Vagina (tissue), 2 donors: ENCODE measurements around the gene HAPLN2.

ENCODE experiments used
- CTCF ChIP-seq, 3 experiments: fragments of 450-650 bp in 2 of 3; fragments of 200-600 bp in 1 of 3; sonication (generic) in 1 of 3; IDR thresholded peaks; one replicate each; pipeline ENCODE4 v1.5.1; 2017 to 2019; ENCODE audit warnings: antibody characterized with exemption in 3 of 3, mild to moderate bottlenecking in 2 of 3, moderate library complexity in 2 of 3
- POLR2A ChIP-seq, 2 donors: fragments of 450-650 bp; IDR thresholded peaks; one replicate each; pipeline ENCODE4 v1.6.1; 2017; ENCODE audit warnings: antibody characterized with exemption in 2 of 2, mild to moderate bottlenecking in 2 of 2, moderate library complexity in 2 of 2
- POLR2AphosphoS5 ChIP-seq, 2 donors: sonication (generic); formaldehyde crosslinking; IDR thresholded peaks; one replicate each; pipeline ENCODE4 v1.9.0; 2017; ENCODE audit warnings: antibody characterized with exemption in 2 of 2, mild to moderate bottlenecking in 2 of 2, low read depth in 1 of 2; ENCODE audit not compliant: insufficient read depth in 1 of 2

GRCh38 chr1:156646738-156647211, 27.6 kb downstream of the HAPLN2 start:
- TF ChIP-seq CTCF (IDR thresholded peaks at IDR 0.05) (no peak), POLR2A (IDR thresholded peaks at IDR 0.05) (no peak), POLR2AphosphoS5 (IDR thresholded peaks at IDR 0.05; ENCODE audit: insufficient read depth in 1 of 2, low read depth in 1 of 2) (no peak)
